OCI-LY1 (cell line): ENCODE results near the gene PLCG1.

Source experiments
- H2AFZ ChIP-seq: fragments of 200-600 bp; sonication (generic), shearing (Covaris generic); 2 replicates; pipeline ENCODE4 v1.6.0; 2014; ENCODE audit warnings: antibody characterized with exemption, mild to moderate bottlenecking, low read length
- H3F3A ChIP-seq: fragments of 200-600 bp; sonication (generic), shearing (Covaris generic); 2 replicates; pipeline ENCODE4 v1.6.0; 2014; ENCODE audit warnings: mild to moderate bottlenecking, antibody characterized with exemption, low read length, moderate library complexity; ENCODE audit not compliant: insufficient read depth
- H3K27ac ChIP-seq: fragments of 200-600 bp; sonication (generic); 2 replicates; pipeline ENCODE4 v1.5.1; 2014; ENCODE audit warnings: low read length, mixed run types, mild to moderate bottlenecking, low read depth; ENCODE audit not compliant: poor library complexity, severe bottlenecking
- H3K27me3 ChIP-seq: fragments of 200-600 bp; sonication (generic); 2 replicates; pipeline ENCODE4 v1.6.0; 2014; ENCODE audit warnings: antibody characterized with exemption, mild to moderate bottlenecking, low read length, moderate library complexity; ENCODE audit not compliant: insufficient read depth
- H3K36me3 ChIP-seq: fragments of 200-600 bp; sonication (generic); 2 replicates; pipeline ENCODE4 v1.6.1; 2014; ENCODE audit warnings: mild to moderate bottlenecking, antibody characterized with exemption, low read length, moderate library complexity, mixed read lengths; ENCODE audit not compliant: insufficient read depth
- H3K4me1 ChIP-seq: fragments of 200-600 bp; sonication (generic); 2 replicates; pipeline ENCODE4 v1.5.1; 2014; ENCODE audit warnings: mild to moderate bottlenecking, low read length, moderate library complexity; ENCODE audit not compliant: insufficient read depth, severe bottlenecking
- H3K4me2 ChIP-seq: fragments of 200-600 bp; sonication (generic), shearing (Covaris generic); 2 replicates; pipeline ENCODE4 v1.6.1; 2014; ENCODE audit warnings: low read length
- H3K4me3 ChIP-seq: fragments of 200-600 bp; sonication (generic); 2 replicates; pipeline ENCODE4 v1.5.1; 2014; ENCODE audit warnings: low read length, low read depth, mild to moderate bottlenecking, mixed read lengths; ENCODE audit not compliant: poor library complexity, severe bottlenecking
- H3K79me2 ChIP-seq: fragments of 200-600 bp; shearing (Covaris generic); 2 replicates; pipeline ENCODE4 v1.6.1; 2016; ENCODE audit warnings: mixed run types, low read length, mixed read lengths; ENCODE audit not compliant: insufficient read depth
- H3K9ac ChIP-seq: fragments of 200-600 bp; sonication (generic), shearing (Covaris generic); 2 replicates; pipeline ENCODE4 v1.6.1; 2014; ENCODE audit warnings: mild to moderate bottlenecking, low read length, mixed read lengths
- H3K9me2 ChIP-seq: fragments of 200-600 bp; sonication (generic), shearing (Covaris generic); 2 replicates; pipeline ENCODE4 v1.6.1; 2014; ENCODE audit warnings: low read depth, mild to moderate bottlenecking, low read length, mixed read lengths
- H3K9me3 ChIP-seq: fragments of 200-600 bp; shearing (Covaris generic); 2 replicates; pipeline ENCODE4 v1.6.1; 2014; ENCODE audit warnings: low read length, mixed read lengths
- H4K20me1 ChIP-seq: fragments of 200-600 bp; sonication (generic), shearing (Covaris generic); 2 replicates; pipeline ENCODE4 v1.6.0; 2016; ENCODE audit warnings: mild to moderate bottlenecking, low read length; ENCODE audit not compliant: insufficient read depth
- EZH2 ChIP-seq: fragments of 200-600 bp; sonication (generic), shearing (Covaris generic); IDR thresholded peaks from 2 replicates; pipeline ENCODE4 v1.8.0; 2017; ENCODE audit warnings: borderline replicate concordance, mixed run types, mild to moderate bottlenecking, antibody characterized with exemption, low read length, moderate library complexity, mixed read lengths
- TF ChIP-seq, protein P1 (sequence below): fragments of 200-600 bp; sonication (generic), shearing (Covaris generic); IDR thresholded peaks from 2 replicates; pipeline ENCODE4 v1.5.1; 2017; ENCODE audit warnings: mild to moderate bottlenecking, antibody characterized with exemption, low read length, moderate library complexity, mixed read lengths

PLCG1 gene

DNA sequence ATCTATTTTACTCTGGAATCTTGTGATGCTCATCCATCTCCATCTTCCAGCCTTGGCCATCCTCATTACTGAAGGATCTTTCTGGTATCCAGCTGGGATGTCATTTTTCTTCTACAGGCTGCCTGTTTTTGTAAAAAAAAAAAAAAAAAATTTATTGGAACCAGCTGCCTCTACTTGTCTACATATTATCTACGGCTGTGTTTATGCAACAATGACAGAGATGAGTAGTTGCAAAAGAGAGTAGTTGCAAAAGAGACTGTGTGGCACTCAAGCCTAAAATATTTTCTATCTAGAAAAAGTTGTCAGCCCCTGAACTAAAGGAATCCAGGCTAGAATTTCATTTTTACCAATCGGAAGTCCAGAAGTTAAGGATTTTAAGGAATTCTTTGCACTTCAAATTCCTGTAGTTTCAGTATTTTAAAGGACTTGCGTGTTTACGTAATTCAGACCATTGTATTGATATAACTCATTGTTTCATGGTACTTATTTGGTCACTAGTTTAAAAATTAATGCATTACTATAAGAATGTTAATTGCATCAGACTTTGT lies 38.6 kb upstream of the PLCG1 start:
- Histone ChIP-seq H3K9me3 (no peaks in the 10 kb centered on the region), H2AFZ (no peak overlapping the region), H3K9me2 (no peaks in the 10 kb centered on the region), H3K4me2 (no peak overlapping the region), H3K27me3 (no peaks in the 10 kb centered on the region), H3F3A (peaks cover 3% of the 10 kb centered on the region; the same call in 1 of the 2 replicates), H3K27ac (no peak overlapping the region), H3K4me1 (no peaks in the 10 kb centered on the region), H4K20me1 (peaks cover 2% of the 10 kb centered on the region; the same call in 1 of the 2 replicates), H3K36me3 (peaks cover 95% of the 10 kb centered on the region), H3K9ac (no peak overlapping the region), H3K79me2 (no peaks in the 10 kb centered on the region), H3K4me3 (no peak overlapping the region)
- TF ChIP-seq, protein P1, sequence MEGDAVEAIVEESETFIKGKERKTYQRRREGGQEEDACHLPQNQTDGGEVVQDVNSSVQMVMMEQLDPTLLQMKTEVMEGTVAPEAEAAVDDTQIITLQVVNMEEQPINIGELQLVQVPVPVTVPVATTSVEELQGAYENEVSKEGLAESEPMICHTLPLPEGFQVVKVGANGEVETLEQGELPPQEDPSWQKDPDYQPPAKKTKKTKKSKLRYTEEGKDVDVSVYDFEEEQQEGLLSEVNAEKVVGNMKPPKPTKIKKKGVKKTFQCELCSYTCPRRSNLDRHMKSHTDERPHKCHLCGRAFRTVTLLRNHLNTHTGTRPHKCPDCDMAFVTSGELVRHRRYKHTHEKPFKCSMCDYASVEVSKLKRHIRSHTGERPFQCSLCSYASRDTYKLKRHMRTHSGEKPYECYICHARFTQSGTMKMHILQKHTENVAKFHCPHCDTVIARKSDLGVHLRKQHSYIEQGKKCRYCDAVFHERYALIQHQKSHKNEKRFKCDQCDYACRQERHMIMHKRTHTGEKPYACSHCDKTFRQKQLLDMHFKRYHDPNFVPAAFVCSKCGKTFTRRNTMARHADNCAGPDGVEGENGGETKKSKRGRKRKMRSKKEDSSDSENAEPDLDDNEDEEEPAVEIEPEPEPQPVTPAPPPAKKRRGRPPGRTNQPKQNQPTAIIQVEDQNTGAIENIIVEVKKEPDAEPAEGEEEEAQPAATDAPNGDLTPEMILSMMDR: no peak
- no peak for TF ChIP-seq EZH2

DNA sequence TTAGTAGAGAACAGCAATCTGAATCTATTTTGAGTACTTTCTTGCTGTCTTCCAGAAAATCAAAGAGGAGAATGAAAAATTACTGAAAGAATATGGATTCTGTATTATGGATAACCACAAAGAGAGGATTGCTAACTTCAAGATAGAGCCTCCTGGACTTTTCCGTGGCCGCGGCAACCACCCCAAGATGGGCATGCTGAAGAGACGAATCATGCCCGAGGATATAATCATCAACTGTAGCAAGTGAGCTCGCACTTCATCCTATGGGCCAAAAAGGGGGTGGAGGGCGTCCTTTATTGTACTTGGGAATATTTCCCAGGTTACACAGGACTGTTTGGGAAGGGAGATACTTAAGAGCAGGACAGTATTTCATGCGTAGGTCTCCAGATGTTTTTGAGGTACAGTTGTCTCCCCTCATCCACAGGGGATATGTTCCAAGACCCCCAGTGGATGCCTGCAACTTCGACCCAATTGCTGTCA lies 37.3 kb upstream of the PLCG1 start:
- H3K9me3 ChIP-seq: no peaks in the 10 kb centered on the region
- H3K27me3 ChIP-seq: no peaks in the 10 kb centered on the region
- H3K4me3 ChIP-seq: no peak overlapping the region
- H4K20me1 ChIP-seq: peaks cover 2% of the 10 kb centered on the region; the same call in 1 of the 2 replicates
- no peak overlapping the region for H2AFZ ChIP-seq
- no peaks in the 10 kb centered on the region for H3K9me2 ChIP-seq
- no peaks in the 10 kb centered on the region for H3K79me2 ChIP-seq
- TF ChIP-seq, protein P1: no peak
- no peak for TF ChIP-seq EZH2
- peaks cover 3% of the 10 kb centered on the region; the same call in 1 of the 2 replicates for H3F3A ChIP-seq
- no peaks in the 10 kb centered on the region for H3K4me1 ChIP-seq
- H3K36me3 ChIP-seq: peaks cover 99% of the 10 kb centered on the region
- H3K27ac ChIP-seq: no peak overlapping the region
- no peak overlapping the region for H3K9ac ChIP-seq
- no peak overlapping the region for H3K4me2 ChIP-seq

DNA sequence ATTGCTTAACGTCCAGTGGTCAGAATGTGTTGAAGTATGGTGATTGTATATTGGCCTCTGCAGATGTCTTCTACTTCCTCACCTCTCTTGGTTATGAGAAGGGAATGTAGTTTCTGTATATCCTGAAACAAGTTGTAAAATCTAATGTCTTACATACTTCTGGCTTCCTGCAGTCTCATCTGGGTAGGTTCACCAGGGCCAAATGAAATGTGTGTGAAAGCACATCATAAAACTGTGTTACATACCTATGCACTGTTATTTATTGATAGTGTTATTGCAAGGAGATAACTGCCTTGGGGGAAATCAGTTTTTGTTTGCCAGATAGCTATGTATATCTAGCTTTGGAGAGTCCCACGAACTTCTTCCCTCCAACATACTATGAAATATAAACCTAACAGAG lies 35.7 kb upstream of the PLCG1 start:
- Histone ChIP-seq H3K4me3 (no peak overlapping the region), H3K9me3 (no peaks in the 10 kb centered on the region), H3K79me2 (no peaks in the 10 kb centered on the region), H4K20me1 (no peaks in the 10 kb centered on the region), H3K4me2 (no peak overlapping the region), H3K9me2 (no peaks in the 10 kb centered on the region), H3K4me1 (no peaks in the 10 kb centered on the region), H3F3A (peaks cover 3% of the 10 kb centered on the region; the same call in 1 of the 2 replicates), H3K27me3 (no peaks in the 10 kb centered on the region), H3K9ac (no peak overlapping the region), H2AFZ (no peak overlapping the region), H3K36me3 (peaks cover 99% of the 10 kb centered on the region), H3K27ac (no peak overlapping the region)
- TF ChIP-seq EZH2: no peak
- TF ChIP-seq, protein P1: no peak
